Measurements from ENCODE around the gene MEIS1.

DNA sequence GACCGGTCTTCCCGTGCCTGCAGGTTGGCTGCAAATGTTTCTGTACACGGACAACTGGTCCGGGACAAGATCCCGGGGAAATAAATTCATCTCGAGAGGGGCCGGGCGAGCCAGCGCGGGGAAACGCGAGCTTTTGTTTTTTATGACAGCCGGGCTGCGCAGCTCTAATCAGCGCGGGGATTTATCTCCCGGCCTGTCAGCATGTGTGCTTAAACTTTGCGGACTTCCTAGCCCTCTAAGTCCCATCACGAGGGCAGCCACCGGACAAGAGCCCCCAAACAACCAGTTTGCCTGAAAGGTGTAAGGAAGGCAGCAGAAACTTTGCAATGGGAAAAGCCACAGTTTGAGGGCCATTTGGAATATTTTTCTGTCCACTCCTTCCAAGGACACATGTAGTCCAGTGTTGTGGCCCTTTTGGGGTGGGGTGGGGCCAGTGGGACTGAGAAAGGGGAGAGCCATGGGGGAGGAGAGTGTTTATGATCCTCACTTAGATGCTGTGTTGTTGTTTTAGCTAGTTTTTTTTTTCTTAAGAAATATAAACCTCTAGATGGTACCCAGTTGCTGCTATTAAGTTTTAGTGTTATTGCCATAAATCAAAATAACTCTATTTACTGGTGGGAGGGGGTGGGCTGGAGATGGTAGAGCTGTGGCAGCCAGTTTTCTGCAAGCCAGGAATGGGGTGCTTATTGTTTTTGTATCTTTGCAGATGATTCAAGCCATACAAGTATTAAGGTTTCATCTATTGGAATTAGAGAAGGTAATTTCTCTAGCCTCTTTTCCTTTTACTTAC lies 6.0 kb downstream of the MEIS1 start:
- TF ChIP-seq POLR2AphosphoS5 (IDR thresholded peaks at IDR 0.05; ENCODE audit: borderline replicate concordance, low read depth, low read length) (no peak; the same call in 1 of the 2 replicates), EZH2 (IDR thresholded peaks at IDR 0.05) (no peak)
